Neural crest cell (in vitro differentiated cells): ENCODE results near the gene ADGRA1. TPM values are rescaled to one million over a fixed set of nuclear protein-coding genes. Genes with fewer than 3 reads are reported as not detected.

Experiments
- DNase-seq: peaks from one replicate; pipeline ENCODE4 v3.0.0; 2021; ENCODE audit warnings: low read depth, mixed read lengths, low spot score
- H3K27ac Mint-ChIP-seq: one replicate; pipeline ENCODE4 v1.8.0; 2021; ENCODE audit warnings: mild to moderate bottlenecking, mixed read lengths; ENCODE audit not compliant: unreplicated experiment
- H3K27me3 Mint-ChIP-seq: 2 replicates; pipeline ENCODE4 v1.8.0; 2021; ENCODE audit warnings: low read depth, mild to moderate bottlenecking, mixed read lengths
- H3K36me3 Mint-ChIP-seq: 2 replicates; pipeline ENCODE4 v1.8.0; 2021; ENCODE audit warnings: low read depth, mild to moderate bottlenecking, mixed read lengths
- H3K4me1 Mint-ChIP-seq: 2 replicates; pipeline ENCODE4 v1.8.0; 2021; ENCODE audit warnings: mixed read lengths
- H3K4me3 Mint-ChIP-seq: one replicate; pipeline ENCODE4 v1.8.0; 2021; ENCODE audit warnings: mild to moderate bottlenecking, mixed read lengths
- H3K9me3 Mint-ChIP-seq: 2 replicates; pipeline ENCODE4 v1.8.0; 2021; ENCODE audit warnings: mixed read lengths
- total RNA-seq: library from RNA; stranded (reverse); gene quantifications from 2 replicates; pipeline ENCODE4 v1.2.1, GENCODE V29; 2021
- TF ChIP-seq, protein P1 (sequence below): fragments of 200-600 bp; sonication (generic); conservative IDR thresholded peaks from 2 replicates; pipeline ENCODE4 v1.5.0; 2021; ENCODE audit warnings: antibody characterized with exemption, mild to moderate bottlenecking

The ADGRA1 gene
- total RNA-seq, 1 donor from 2014 or later, result 0.33 TPM

- H3K9me3 Mint-ChIP-seq, result no peaks in the 10 kb centered on the region
- no peak for DNase-seq
- H3K4me1 Mint-ChIP-seq, result peaks cover 5% of the 10 kb centered on the region
- H3K4me3 Mint-ChIP-seq, result no peak overlapping the region
- H3K27me3 Mint-ChIP-seq, result peaks cover 11% of the 10 kb centered on the region
- TF ChIP-seq, protein P1, sequence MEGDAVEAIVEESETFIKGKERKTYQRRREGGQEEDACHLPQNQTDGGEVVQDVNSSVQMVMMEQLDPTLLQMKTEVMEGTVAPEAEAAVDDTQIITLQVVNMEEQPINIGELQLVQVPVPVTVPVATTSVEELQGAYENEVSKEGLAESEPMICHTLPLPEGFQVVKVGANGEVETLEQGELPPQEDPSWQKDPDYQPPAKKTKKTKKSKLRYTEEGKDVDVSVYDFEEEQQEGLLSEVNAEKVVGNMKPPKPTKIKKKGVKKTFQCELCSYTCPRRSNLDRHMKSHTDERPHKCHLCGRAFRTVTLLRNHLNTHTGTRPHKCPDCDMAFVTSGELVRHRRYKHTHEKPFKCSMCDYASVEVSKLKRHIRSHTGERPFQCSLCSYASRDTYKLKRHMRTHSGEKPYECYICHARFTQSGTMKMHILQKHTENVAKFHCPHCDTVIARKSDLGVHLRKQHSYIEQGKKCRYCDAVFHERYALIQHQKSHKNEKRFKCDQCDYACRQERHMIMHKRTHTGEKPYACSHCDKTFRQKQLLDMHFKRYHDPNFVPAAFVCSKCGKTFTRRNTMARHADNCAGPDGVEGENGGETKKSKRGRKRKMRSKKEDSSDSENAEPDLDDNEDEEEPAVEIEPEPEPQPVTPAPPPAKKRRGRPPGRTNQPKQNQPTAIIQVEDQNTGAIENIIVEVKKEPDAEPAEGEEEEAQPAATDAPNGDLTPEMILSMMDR, result no peak
- no peaks in the 10 kb centered on the region for H3K36me3 Mint-ChIP-seq
- no peak overlapping the region for H3K27ac Mint-ChIP-seq
These were observed 31.0 kb upstream of the ADGRA1 start for GRCh38 chr10:133056651-133057178.

- Mint-ChIP-seq H3K4me3 (peak overlapping the region; percentile 45), H3K27ac (no peak overlapping the region), H3K9me3 (no peaks in the 10 kb centered on the region), H3K36me3 (no peaks in the 10 kb centered on the region), H3K27me3 (peaks cover 11% of the 10 kb centered on the region), H3K4me1 (peaks cover 5% of the 10 kb centered on the region)
- DNase-seq, result no peak
- TF ChIP-seq, protein P1, result no peak
These were observed 29.2 kb upstream of the ADGRA1 start for GRCh38 chr10:133058331-133059092.

DNA sequence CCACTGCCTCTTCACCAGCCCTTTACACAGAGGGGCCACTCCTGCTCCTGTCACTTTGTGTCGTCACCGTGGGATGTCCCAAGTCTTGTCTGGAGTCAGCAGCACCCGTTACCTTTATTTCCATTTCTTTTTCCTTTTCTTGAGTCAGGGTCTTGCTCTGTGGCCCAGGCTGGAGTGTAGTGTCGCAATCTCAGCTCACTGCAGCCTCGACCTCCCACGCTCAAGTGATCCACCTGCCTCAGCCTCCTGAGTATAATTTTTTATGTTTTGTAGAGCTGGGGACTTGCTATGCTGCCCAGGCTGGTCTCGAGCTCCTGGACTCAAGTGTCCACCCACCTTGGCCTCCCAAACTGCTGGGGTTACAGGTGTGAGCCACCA lies 28.6 kb upstream of the ADGRA1 start:
- Mint-ChIP-seq H3K36me3 (no peaks in the 10 kb centered on the region), H3K27me3 (peaks cover 11% of the 10 kb centered on the region), H3K4me1 (peaks cover 5% of the 10 kb centered on the region), H3K9me3 (no peaks in the 10 kb centered on the region), H3K4me3 (no peak overlapping the region), H3K27ac (no peak overlapping the region)
- TF ChIP-seq, protein P1, result no peak
- no peak for DNase-seq

DNA sequence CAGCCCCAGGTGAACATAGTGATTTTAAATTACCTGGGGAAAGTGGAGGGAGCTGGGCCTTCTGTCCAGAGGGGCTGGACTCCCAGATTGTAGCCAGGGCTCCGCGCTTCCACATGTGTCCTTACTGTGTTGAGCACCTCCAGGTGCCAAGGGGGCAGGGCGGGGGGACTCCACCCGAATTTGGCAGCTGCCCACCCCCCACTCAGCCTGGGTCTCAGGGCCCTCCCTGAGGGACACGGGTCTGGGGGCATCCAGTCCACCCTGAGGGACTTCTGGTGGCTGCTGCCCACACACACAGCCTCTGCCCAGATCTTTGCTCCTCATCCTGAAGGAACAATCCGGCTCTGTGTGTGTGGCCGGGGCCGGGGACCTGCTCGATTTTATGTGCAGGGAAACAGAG lies 28.2 kb upstream of the ADGRA1 start:
- H3K4me1 Mint-ChIP-seq, result peaks cover 5% of the 10 kb centered on the region
- no peak overlapping the region for H3K4me3 Mint-ChIP-seq

GRCh38 chr10:133060022-133060421 lies 27.7 kb upstream of the ADGRA1 start:
- no peak overlapping the region for H3K4me3 Mint-ChIP-seq

More for the DNA sequence above, 28.2 kb upstream of the ADGRA1 start:
- TF ChIP-seq, protein P1, result no peak
- peaks cover 11% of the 10 kb centered on the region for H3K27me3 Mint-ChIP-seq
- H3K27ac Mint-ChIP-seq, result no peak overlapping the region
- H3K9me3 Mint-ChIP-seq, result no peaks in the 10 kb centered on the region
- no peak for DNase-seq
- H3K36me3 Mint-ChIP-seq, result no peaks in the 10 kb centered on the region

More at GRCh38 chr10:133060022-133060421, 27.7 kb upstream of the ADGRA1 start:
- Mint-ChIP-seq H3K27ac (no peak overlapping the region), H3K4me1 (peaks cover 5% of the 10 kb centered on the region), H3K36me3 (no peaks in the 10 kb centered on the region), H3K9me3 (no peaks in the 10 kb centered on the region), H3K27me3 (peaks cover 11% of the 10 kb centered on the region)
- TF ChIP-seq, protein P1, result no peak
- no peak for DNase-seq
